SK-N-MC (cell line): Measurements from ENCODE around the gene MPRIP.

ENCODE experiments used
- EZH2 ChIP-seq: fragments of 200-600 bp; sonication (generic); IDR thresholded peaks from one replicate; pipeline ENCODE4 v1.6.1; 2017; ENCODE audit warnings: antibody characterized with exemption
- FOXP2 ChIP-seq: optimal IDR thresholded peaks from 2 replicates; pipeline ENCODE3; 2011; ENCODE audit warnings: mild to moderate bottlenecking, moderate library complexity; ENCODE audit not compliant: insufficient read depth; ENCODE audit errors: extremely low read length, control extremely low read depth
- POLR2AphosphoS5 ChIP-seq: IDR thresholded peaks from 2 replicates; pipeline ENCODE4 v1.6.1; 2012; ENCODE audit warnings: mild to moderate bottlenecking, low read depth, low read length, borderline replicate concordance

DNA sequence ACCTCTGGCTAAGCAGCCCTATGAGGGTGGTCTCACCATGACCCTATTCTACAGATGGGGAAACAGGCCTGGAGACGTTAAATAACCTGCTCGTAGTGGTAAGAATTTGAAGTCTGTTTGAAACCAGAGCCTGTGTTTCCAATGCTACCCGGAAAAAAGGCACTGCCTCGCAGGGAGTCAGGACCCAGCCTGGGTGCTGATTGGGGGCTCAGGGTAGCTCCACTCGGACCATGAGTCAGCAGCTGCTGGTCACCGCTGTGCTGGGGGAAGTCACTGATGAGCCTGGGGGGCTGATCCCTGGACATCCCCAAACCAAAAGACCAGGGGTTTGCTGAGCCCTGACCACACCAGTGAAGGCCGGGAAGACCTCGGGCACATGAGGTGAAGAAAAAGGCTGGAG lies 173.3 kb downstream of the MPRIP start:
- TF ChIP-seq POLR2AphosphoS5: no peak
- TF ChIP-seq EZH2: no peak
- no peak for TF ChIP-seq FOXP2
